Colon (tissue), 2 donors: ENCODE measurements around the gene BSND.

Source experiments
- FAIRE-seq: peaks from 2 replicates; lab custom pipeline; 2012; peaks lifted over from hg19 to GRCh38; lab: Jason Lieb, UNC
- donor health status: control.
- donor health status: control.

BSND gene

DNA sequence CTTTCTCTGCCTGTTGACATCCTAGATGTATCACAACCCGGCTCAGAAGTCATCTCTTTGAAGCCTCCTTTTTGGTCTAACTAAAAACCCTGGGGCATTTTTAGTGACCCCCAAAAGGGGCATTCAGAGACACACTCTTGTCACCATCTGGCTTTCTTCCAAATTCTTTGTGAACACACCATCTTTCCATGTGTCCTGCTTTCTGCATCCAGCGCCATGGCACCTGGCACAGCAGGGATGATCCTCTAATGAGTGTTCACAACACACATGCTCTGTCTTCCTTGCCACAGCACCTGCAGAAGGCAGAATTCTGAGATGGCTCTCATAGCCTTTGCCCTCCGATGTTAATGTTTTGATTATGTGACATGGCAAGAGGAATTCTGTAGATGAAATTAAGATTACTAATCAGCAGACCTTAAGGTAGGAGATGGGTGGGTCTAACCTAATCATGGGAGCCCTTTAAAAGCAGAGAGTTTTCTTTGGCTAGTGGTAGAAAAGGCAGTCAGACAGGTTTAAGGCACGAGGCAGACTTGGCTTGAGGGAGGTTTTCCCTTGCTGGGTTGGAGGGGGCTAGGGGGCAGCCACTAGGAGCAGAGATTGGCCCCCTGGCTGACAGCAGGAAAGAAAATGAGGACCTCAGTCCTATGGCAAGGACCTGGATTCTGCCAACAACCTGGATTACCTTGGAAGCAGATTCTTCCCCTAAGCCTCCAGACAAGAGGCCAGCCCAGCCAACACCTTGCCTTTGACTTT lies 23.2 kb upstream of the BSND start:
- FAIRE-seq, result no peak

DNA sequence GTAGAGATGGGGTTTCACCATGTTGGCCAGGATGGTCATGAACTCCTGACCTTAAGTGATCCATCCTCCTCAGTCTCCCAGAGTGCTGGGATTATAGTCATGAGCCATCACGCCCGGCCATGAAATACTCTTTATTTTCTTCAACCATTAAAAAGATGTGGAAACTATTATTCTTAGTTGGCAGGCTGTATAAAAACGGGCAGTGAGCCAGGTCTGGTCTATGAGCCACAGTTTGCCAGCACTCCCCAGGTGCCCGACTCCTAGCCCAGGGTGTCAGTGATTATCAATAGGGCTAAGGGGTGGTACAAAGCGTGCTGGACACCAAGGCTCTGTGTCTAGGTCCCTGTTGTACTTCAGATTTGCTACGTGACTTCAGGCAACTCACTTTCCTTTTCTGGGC lies 22.0 kb upstream of the BSND start:
- FAIRE-seq, result no peak

DNA sequence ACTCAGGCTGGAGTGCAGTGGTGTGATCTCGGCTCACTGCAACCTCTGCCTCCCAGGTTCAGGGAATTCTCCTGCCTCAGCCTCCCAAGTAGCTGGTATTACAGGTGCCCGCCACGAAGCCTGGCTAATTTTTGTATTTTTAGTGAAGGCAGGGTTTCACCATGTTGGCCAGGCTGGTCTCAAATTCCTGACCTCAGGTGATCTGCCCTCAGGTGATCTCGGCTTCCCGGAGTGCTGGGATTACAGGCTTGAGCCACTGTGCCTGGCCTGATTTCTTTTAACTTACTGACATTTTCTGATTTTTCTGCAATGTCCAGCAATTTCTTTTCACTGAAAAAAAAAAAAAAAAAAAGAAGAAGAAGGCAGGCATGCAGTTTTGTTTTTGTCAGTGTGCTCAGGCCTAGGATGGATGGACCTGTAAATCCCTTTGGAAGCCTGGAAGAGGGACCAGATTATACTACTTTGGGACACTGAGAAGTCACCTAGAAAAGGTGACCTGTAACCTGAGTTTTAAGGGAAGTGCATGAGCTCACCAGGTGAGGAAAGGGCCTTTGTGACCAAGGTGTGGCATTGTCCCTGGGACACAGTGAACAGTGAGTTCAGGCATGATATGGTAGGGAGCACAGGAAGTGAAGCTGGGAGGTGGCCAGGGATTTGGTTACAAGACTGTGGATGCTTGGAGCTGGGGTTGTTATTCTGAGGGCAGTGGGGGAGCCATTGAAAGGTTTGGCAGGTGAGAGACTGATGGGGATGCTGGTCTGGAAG lies 21.0 kb upstream of the BSND start:
- FAIRE-seq, result no peak

DNA sequence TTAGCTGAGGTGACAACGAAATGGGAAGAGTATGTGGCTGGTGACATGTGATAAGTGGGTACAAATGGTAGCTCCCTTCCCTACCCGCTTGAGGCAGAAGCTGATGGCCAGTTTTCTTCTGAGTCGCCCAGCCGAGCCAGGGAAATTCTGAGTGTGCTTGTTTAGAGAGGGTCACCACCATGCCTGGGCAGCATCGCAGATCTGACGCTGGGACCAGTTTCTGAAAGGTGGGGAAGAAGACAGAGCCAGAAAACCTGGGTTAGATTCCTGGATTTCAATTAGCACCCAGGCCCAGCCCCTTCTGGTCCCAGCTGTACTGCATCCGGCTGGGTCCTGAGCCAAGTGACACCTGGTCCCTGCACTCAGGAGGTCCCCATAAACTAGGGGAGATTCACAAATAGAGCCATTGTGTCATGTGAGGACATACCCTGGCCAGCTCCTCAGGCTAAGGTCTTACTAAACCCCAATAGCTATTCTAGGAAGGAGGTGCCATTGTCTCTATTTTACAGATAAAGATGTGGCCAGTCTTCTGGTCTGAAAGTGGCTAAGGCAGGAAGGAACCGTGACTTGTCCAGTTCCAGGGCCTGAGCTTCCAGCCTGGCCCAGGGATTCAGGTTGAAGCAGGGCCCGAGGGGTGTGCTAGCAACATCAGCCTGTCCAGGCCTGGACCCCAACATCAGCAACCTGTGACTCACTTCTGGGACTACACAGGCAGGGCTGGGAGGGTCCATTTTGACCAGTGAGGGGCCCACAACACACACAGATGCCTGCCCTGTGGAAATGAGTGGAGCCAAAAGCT lies 20.0 kb upstream of the BSND start:
- FAIRE-seq, result no peak

DNA sequence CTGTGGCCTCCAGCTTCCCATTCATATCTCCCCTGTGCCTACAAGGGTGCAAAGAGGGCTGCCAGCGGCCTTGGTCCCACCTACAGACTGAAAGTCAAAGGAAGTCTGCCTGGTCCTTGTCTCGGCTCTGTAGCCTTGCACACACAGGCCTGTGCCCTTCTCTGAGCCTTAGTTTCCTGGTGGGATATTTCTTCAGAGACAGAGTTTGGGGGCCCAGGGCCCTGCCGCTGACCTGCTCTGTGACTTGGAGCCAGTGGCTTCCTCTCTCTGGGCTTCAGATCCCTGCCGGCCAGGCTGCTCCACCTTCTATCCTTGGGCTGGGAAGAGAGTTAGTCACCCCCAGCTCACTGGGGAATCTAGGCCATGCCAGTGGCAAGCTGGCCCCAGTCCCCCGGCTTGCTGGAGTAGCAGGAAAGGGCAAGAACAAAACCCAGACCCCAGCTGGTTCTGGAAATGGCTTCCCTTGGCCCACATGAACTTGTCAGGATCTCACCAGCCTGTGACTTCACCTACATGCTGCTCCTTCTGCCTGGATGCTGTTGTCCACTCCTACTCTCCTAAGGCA lies 19.3 kb upstream of the BSND start:
- no peak for FAIRE-seq

DNA sequence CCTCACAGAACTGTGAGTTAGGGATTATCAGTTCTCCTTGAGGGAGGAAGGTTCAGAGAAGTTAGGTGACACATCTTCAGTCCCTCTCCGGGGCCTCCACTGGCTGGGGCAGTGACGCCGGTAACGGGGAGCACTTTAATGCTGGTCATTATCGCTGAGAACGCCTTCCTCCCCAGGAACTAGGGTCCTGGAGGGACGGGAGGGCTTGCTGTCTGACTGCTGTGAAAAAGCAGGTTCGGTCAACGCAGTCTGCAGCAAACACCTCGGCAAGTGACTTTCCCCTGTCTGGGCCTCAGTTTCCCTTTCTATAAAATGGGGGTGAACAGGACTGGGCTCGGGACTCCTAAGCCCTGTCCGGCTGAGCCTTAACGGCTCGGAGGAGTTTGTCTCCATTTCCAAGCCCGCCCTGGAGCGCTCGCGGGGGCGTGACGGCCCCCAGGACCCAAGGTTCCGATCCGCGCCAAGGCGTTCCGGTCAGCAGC lies 18.6 kb upstream of the BSND start:
- no peak for FAIRE-seq

DNA sequence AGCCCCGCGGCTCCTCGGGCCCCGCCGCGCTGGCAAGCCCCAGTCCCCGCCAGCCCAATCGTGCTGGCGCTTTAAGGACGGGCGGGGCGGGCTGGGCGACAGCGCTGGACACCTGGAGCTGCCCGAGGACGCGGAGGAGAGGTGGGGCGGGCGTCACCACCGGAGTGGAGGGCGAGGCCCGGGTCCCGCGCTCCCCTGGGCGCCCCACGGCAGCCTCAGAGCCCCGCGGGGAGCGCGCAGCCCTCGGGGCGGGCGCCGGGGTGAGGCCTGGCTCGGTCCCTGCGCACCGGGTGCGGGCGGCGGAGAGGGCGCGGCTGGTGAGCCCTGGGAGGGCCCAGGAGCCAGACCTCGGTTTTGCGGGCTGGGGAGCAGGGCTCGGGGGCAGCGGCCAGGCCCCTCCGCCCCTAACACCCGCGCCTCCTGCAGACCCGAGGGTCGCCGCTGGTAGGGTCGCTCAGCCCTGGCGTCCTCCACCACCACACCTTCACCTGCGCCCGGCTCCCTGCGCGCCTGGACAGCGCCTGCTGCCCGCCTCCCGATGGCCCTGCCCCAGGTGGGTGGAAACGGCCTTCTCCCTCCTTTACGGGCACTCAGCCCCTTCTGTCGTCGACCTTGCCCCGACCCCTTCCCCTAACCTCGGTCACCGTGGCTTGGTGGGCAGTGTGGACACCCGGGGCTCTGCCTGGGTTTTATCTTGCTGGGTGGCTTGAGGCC lies 18.0 kb upstream of the BSND start, which contains the start of gene TMEM61:
TSS of gene TMEM61 (plus strand) at position 101 of the 714 bp plus-strand sequence. CDS start at position 539, 438 bp downstream.
- no peak for FAIRE-seq

DNA sequence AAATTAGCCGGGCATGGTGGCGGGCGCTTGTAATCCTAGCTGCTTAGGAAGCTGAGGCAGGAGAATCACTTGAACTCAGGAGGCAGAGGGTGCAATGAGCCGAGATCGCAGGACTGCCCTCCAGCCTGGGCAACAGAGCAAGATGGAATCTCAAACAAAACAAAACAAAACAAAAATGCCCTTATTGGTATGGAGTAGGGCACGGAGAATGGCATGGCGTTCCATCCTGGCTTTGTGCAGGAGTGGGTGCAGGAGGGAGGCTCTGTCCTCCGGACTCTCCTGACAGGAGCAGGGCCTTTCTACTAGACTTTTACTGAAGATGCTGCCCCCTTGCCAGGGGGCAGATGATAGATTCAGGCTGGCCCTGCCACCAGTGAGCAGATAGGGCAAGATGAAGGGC lies 17.3 kb upstream of the BSND start:
- no peak for FAIRE-seq

DNA sequence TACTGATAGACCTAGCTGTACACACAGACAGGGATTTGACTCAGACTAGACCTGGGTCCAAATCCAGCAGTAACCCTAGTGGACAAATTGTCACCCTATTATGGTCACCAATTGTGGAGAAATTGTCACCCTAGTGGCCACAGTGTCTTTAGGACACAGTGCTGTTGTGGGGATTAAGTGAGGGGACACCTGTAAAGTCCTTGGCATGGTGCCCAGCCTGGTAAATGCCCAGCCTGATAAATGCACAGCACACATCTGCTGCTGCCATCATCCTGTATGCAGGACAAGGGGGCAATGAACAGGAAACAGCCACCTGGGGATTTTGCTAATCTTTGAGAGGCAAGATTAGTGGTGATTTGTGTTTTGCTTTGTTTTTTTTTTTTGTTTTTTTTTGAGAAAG lies 16.0 kb upstream of the BSND start:
- no peak for FAIRE-seq

DNA sequence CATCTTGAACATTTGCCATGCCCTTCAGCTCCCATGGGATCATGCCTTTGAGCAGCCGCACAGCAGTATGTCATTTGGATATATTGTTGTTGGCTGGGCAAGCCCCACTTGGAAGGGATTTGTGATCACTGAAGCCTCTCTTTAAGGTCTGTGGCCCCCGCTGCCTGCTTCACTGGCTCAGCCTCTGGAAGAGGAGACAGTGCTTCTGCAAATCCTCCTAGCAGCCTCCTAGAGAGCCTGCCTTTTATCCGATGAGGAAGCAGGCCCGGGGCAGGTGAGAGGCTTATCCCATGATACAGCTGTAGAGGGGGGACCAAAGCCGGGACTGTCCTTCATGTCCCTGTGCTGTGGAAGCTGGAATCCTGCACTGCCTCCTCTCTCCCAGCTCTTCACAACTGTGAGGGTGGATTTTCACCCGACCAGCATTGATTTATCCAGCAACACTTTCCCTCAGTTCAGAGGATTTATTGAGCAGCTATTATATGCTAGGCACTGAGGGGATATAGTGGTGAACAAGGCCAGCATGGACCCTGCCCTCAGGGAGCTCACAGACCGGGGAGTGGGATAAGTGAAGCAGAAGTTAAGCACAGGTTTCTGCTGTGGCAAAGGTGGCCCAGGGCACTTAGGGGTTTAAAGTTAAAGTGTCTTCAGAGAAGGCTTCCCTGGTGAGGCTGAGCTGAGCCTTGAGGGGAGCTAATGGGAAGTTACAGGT lies 14.4 kb upstream of the BSND start:
- FAIRE-seq, result no peak

DNA sequence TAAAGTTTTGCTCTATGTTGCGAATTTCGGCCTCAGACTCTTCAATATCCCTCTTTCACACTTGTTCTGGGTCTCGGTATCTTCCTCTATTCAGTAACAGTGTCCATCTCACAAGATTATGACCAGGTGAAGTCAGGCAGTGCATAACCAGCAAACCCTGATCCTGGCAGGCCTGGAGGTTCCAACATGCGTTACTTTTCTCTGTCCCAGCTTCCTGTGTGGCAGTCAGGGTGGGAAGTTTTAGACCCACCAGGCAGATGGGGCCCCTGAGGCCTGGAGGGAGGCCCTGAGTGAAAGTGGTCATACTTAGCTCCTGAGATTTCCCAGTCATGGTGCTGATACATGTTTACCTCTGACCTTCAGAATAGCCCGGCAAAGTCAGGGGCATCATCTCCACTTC lies 13.2 kb upstream of the BSND start:
- FAIRE-seq, result no peak

DNA sequence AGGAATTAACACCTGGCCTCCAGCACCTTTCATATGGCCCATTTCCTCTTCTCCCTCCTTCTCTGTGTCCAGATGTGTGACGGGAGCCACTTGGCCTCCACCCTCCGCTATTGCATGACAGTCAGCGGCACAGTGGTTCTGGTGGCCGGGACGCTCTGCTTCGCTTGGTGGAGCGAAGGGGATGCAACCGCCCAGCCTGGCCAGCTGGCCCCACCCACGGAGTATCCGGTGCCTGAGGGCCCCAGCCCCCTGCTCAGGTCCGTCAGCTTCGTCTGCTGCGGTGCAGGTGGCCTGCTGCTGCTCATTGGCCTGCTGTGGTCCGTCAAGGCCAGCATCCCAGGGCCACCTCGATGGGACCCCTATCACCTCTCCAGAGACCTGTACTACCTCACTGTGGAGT lies 12.7 kb upstream of the BSND start:
- FAIRE-seq, result no peak

DNA sequence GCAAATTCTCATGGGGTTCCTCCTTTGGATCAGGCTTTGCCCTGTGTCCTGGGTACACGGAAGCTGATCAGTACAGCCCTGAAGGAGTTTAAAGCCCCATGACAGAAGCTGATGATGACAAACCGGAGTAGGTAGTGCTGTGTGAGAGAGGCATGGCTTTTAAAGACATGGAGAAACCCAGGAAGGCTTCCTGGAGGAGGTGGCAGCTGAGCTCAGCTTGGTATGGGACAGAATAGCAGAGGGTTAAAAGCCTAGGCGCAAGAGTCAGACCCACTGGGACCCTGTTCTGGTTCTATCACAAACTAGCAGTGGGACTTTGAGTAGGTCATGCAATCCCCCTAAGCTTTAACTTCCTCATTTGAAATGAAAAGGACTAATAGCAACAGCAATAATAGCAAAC lies 12.2 kb upstream of the BSND start:
- no peak for FAIRE-seq

DNA sequence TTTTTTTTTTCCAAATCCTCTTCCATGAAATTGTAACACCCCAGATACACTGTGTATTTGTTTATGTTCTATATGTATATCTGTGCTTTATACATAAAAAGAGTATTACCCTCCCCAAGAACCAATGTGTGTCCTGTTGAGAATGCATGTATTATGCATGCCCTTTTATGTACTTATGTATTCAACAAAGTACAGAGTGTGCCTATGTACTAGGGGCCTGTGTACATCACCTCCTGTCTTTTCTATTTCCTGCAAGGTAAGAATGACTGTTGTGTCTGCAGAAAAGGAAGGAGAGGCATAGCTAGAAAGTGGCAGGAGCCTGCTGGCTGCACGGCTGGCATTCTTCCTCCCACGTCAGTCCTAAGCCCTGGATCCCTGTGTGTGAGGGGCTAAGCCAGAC lies 11.3 kb upstream of the BSND start:
- FAIRE-seq, result no peak

DNA sequence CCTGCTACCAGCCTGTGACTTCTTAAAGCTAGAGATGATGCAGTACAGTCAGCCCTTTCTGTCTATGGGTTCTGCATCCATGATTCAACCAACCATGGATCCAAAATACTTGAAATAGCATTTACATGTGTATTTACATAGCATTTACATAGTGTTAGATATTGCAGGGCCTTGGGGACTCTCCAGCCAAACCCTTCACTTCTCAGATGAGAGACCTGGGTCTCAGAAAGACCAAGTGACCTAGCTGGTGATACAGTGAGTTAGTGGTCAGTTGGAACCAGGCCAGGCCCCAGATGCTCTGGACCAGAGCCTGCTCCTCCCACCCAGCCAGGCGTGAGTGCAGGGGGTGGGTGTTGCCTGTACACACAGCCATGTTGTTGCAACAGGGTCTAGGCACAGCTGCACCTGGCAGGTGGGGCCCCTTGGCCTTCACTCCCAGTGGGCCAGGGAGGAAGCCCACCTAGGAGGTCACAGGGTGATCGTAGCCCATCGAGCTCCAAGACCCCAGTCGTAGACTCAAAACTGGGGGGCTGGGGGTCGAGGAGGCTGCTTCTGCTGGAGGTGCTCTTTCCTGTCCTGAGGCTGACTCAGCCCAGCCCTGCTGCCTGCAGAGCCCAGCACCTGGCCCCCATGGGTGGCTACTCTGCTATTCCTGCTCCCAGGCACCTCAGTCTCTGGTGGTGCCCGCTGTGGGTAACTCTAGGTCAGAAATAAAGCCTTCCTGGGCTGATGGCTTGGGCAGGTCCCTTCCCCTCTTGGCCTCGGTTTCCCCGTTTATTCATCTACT lies 10.6 kb upstream of the BSND start:
- no peak for FAIRE-seq

DNA sequence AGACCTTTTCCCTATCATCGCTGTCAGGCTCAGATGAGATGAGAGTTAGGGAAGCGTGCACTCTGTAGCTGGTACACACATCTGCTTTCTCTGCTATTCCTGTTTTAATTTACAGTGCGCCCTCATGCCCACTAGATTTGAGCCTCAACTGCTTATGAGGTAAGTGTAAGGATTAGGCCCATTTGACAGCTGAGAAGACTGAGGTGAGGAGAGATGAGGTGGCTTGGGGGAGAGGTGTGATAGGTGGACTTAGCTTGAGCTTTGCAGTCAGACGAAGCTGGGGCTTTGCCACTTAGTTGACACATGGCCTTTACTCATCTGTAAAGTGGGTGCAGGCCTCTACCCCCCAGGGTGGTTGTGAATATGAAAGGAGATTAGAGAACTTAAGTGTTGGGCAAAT lies 9.8 kb upstream of the BSND start:
- FAIRE-seq, result no peak

DNA sequence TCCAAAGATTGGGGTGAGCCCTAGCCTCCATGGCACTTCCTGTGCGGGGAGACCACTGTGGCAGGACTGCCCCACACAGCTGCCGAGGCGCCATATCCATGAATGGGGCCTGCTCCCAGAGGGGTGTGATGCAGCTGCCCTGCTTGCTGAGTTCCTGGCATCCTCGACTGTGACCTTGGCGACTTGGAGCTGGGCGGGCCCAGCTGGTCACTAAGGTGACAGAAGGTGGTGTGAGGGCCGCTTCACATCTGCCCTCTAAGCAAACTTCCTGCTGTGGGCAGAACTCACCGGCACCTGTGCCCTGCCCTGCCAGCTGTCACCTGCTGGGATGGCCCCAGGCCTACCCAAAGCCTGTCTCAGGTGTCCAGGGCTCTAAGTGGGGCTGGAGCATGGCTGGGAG lies 9.3 kb upstream of the BSND start:
- FAIRE-seq, result no peak

DNA sequence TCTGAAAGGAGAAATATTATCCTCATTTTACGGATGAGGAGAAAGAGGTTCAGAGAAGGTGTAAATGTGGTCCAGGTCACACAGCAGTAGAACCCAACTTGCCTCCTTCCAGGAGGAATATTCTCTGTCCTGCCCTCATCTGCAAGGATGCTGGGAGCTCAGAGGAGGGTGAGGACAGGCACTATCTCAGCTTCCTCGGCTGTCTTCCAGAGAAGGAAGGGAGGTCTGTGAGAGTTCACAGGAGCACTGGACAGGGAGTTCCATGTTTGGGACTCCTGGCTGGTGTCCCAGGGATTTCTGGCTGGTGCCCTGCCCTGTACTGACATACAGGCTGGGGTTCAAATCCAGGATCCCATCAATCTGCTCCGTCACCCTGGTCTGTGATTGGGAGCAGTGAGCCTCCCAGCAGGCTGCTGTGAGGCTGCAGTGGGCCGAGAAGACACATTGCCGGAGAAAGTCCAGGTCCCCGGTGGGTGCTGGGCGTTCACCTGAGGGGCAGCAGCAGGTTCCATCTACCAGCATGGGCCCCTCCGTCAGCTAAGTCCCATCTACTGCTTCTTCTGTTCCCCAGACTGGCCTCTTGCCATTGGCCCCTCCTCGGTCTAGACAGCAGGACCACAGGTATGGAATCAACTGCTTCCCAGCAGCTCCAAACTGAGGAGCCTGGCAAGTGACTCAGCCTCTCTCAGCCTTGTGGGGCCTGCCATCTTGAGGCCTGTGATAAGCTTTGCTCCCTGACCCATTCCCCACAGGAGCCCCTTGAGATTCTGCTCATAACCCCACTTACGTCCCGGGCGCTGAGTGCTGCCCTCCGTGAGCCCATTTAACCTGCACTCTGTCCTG lies 8.5 kb upstream of the BSND start:
- no peak for FAIRE-seq

DNA sequence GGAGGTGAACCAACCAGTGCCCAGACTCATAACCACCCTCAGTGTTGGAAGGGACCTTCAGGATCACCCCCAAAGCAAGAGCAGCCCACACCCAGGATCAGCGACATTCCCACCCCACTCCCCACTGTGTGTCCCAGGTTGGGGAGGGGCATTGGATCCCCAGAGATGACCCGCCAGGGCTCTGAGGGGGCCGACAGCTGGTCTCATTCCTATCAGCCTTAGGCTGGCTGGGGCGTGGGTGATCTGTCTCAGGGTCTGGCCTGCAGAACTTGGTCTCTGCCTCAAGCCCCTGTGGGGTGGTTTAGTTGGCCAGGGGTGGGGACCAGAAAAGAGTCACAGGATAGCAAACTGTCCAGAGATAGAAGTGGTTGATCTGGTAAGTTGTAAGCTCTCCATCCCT lies 7.8 kb upstream of the BSND start:
- FAIRE-seq, result no peak
